WERI-Rb-1 (cell line): Measurements from ENCODE around the gene ZBTB38.

ENCODE experiments used
- DNase-seq: peaks from one replicate; pipeline ENCODE4 v3.0.0-alpha.2; 2020
- H3K27ac ChIP-seq: fragments of 250-450 bp; sonication (Bioruptor Pico); 2 replicates; pipeline ENCODE4 v1.5.1; 2020; ENCODE audit warnings: mild to moderate bottlenecking, moderate library complexity
- H3K27me3 ChIP-seq: fragments of 250-450 bp; sonication (Bioruptor Pico); 2 replicates; pipeline ENCODE4 v1.5.1; 2021; ENCODE audit warnings: mild to moderate bottlenecking, low read depth, moderate library complexity; ENCODE audit not compliant: insufficient read depth, severe bottlenecking
- H3K36me3 ChIP-seq: fragments of 250-450 bp; sonication (Bioruptor Pico); 2 replicates; pipeline ENCODE4 v1.5.1; 2020; ENCODE audit warnings: mild to moderate bottlenecking, moderate library complexity
- H3K4me3 ChIP-seq: 2 replicates; pipeline ENCODE4 v1.5.1; 2011; ENCODE audit warnings: low read depth, mild to moderate bottlenecking, control low read depth, low read length
- H3K9me3 ChIP-seq: fragments of 250-450 bp; sonication (Bioruptor Pico); 2 replicates; pipeline ENCODE4 v1.5.1; 2021; ENCODE audit warnings: mild to moderate bottlenecking, moderate library complexity; ENCODE audit not compliant: severe bottlenecking
- CTCF ChIP-seq: IDR thresholded peaks from 2 replicates; pipeline ENCODE4 v1.5.1; 2011; ENCODE audit warnings: low read depth, mild to moderate bottlenecking, control low read depth, inconsistent platforms, low read length

ZBTB38 gene

GRCh38 chr3:141332416-141332815 is 35.9 kb upstream of the ZBTB38 start:
- Histone ChIP-seq H3K4me3 (no peak overlapping the region), H3K36me3 (no peaks in the 10 kb centered on the region), H3K27ac (no peak overlapping the region), H3K27me3 (no peaks in the 10 kb centered on the region), H3K9me3 (no peaks in the 10 kb centered on the region)
- no peak for TF ChIP-seq CTCF
- no peak for DNase-seq

DNA sequence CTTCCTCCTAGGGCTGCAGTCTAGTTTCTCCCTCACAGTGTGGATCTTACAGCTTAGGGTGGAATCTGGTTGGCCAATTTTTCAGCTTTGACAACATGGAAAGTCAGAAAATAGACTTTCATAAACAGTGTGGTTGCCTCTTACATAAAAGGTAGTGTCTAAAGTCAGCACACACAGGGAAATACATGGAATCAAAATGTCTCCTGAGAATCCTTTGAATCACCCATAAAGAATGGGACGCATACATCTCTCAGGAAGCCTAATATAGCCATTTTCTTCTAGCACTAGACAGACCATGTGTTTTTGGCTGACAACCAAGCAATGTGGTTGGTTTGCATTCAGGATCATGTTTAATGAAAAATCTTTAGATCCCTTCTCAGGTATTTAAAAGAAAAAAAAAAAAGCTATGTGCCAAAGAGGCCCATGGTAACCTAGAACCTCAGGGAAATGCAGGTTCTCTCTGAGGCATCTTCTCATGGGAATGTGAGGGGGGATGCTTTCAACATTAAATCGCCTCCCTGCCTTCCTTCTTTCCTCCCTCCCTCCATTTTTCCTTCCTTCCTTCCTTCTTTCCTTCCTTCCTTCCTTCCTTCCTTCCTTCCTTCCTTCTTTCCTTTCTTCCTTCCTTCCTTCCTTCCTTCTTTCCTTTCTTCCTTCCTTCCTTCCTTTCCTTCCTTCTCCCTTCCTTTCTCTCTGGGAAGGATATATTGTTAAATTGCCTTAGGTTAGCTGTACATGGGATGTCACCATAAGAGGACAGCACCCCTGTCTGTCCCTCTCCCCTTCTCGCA is 34.3 kb upstream of the ZBTB38 start:
- Histone ChIP-seq H3K27me3 (no peaks in the 10 kb centered on the region), H3K27ac (no peak overlapping the region), H3K4me3 (no peak overlapping the region), H3K36me3 (no peaks in the 10 kb centered on the region), H3K9me3 (no peaks in the 10 kb centered on the region)
- no peak for DNase-seq
- TF ChIP-seq CTCF, result no peak

- no peaks in the 10 kb centered on the region for H3K36me3 ChIP-seq
- H3K9me3 ChIP-seq, result no peaks in the 10 kb centered on the region
- DNase-seq, result no peak
- no peak for TF ChIP-seq CTCF
- H3K4me3 ChIP-seq, result no peak overlapping the region
- no peak overlapping the region for H3K27ac ChIP-seq
- no peaks in the 10 kb centered on the region for H3K27me3 ChIP-seq
These were observed 33.6 kb upstream of the ZBTB38 start for GRCh38 chr3:141334627-141335250.

DNA sequence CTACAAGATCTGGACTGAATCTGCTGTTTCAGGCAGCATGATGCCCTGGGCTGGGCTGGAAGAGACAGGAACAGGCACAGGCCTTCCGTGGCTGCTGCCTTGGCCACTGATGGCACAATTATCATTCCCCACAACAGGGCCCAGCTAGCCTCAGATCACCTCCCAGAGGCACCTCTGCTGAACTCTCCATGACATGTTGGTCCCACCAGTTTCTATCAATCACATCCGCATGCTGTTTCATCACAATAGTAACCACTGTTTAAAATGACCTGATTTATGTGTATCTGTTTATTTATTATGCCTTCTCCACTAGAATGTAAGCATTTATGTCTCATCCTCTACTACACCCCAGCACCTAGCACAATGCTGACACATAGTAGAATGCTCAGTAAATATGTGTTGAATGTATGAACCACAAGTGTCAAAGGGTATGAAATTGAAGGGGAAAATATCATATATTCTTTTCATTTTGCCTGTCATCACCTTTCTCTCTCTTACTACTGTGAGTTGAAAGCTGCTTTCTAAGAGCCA is 32.7 kb upstream of the ZBTB38 start:
- H3K36me3 ChIP-seq, result no peaks in the 10 kb centered on the region
- DNase-seq, result no peak
- H3K9me3 ChIP-seq, result no peaks in the 10 kb centered on the region
- H3K27me3 ChIP-seq, result no peaks in the 10 kb centered on the region
- H3K4me3 ChIP-seq, result no peak overlapping the region
- no peak overlapping the region for H3K27ac ChIP-seq
- no peak for TF ChIP-seq CTCF

GRCh38 chr3:141336672-141337522 is 31.4 kb upstream of the ZBTB38 start:
- no peaks in the 10 kb centered on the region for H3K36me3 ChIP-seq
- no peaks in the 10 kb centered on the region for H3K27me3 ChIP-seq
- H3K4me3 ChIP-seq, result no peak overlapping the region
- H3K9me3 ChIP-seq, result no peaks in the 10 kb centered on the region
- TF ChIP-seq CTCF, result no peak
- no peak overlapping the region for H3K27ac ChIP-seq
- DNase-seq, result no peak
